AG04449 (cell line): ENCODE data around the gene LRRC53.

ENCODE experiments used
- CTCF ChIA-PET: fragments of 350-600 bp; formaldehyde crosslinking; extraction: SDS; loops from one replicate; lab custom pipeline; 2021; ENCODE audit warnings: antibody characterized with exemption; lab: Yijun Ruan, JAX
- POLR2A ChIA-PET: fragments of 400-600, 350-600 bp; formaldehyde crosslinking; extraction: SDS; loops from one replicate; lab custom pipeline; 2020; ENCODE audit warnings: antibody characterized with exemption, inconsistent platforms; lab: Yijun Ruan, JAX
- DNase-seq: peaks from one replicate; pipeline ENCODE4 v3.0.0-alpha.2; 2010; ENCODE audit warnings: low read depth, low spot score
- H3K4me3 ChIP-seq: 2 replicates; pipeline ENCODE4 v1.5.1; 2011; ENCODE audit warnings: low read depth, mild to moderate bottlenecking, control low read depth, low read length
- TF ChIP-seq, protein P1 (sequence below): IDR thresholded peaks from one replicate; pipeline ENCODE4 v1.5.1; 2011; ENCODE audit warnings: mild to moderate bottlenecking, moderate library complexity, low read length, control low read depth, inconsistent platforms; ENCODE audit not compliant: insufficient read depth; ENCODE audit errors: missing control alignments

LRRC53 gene

GRCh38 chr1:74457253-74457652 is 55.2 kb downstream of the LRRC53 start:
- no peak for DNase-seq
- TF ChIP-seq, protein P1, sequence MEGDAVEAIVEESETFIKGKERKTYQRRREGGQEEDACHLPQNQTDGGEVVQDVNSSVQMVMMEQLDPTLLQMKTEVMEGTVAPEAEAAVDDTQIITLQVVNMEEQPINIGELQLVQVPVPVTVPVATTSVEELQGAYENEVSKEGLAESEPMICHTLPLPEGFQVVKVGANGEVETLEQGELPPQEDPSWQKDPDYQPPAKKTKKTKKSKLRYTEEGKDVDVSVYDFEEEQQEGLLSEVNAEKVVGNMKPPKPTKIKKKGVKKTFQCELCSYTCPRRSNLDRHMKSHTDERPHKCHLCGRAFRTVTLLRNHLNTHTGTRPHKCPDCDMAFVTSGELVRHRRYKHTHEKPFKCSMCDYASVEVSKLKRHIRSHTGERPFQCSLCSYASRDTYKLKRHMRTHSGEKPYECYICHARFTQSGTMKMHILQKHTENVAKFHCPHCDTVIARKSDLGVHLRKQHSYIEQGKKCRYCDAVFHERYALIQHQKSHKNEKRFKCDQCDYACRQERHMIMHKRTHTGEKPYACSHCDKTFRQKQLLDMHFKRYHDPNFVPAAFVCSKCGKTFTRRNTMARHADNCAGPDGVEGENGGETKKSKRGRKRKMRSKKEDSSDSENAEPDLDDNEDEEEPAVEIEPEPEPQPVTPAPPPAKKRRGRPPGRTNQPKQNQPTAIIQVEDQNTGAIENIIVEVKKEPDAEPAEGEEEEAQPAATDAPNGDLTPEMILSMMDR = no peak
- no peak overlapping the region for H3K4me3 ChIP-seq
- CTCF ChIA-PET = no interaction called here
- POLR2A ChIA-PET = no interaction called here

GRCh38 chr1:74455390-74455789 is 57.0 kb downstream of the LRRC53 start:
- CTCF ChIA-PET = no interaction called here

GRCh38 chr1:74453277-74453676 is 59.1 kb downstream of the LRRC53 start:
- H3K4me3 ChIP-seq = no peak overlapping the region
- ChIA-PET POLR2A (no interaction called here), CTCF (interaction anchor here (1.4 kb wide), 1 partner anchor 15 kb away, joined by 3 read pairs; no protein-coding TSS in a partner anchor)
- TF ChIP-seq, protein P1 = no peak
- DNase-seq = no peak

More at GRCh38 chr1:74455390-74455789, 57.0 kb downstream of the LRRC53 start:
- TF ChIP-seq, protein P1 = no peak
- DNase-seq = no peak
- no peak overlapping the region for H3K4me3 ChIP-seq
- POLR2A ChIA-PET = no interaction called here

GRCh38 chr1:74452035-74452434 is 60.4 kb downstream of the LRRC53 start:
- POLR2A ChIA-PET = no interaction called here
- H3K4me3 ChIP-seq = no peak overlapping the region
- CTCF ChIA-PET = no interaction called here
- TF ChIP-seq, protein P1 = no peak
- DNase-seq = no peak

GRCh38 chr1:74437035-74437434 is 75.4 kb downstream of the LRRC53 start:
- TF ChIP-seq, protein P1 = no peak
- CTCF ChIA-PET = no interaction called here
- POLR2A ChIA-PET = no interaction called here
- H3K4me3 ChIP-seq = no peak overlapping the region
- DNase-seq = no peak

- no peak for DNase-seq
- POLR2A ChIA-PET = no interaction called here
- no peak overlapping the region for H3K4me3 ChIP-seq
- CTCF ChIA-PET = no interaction called here
- TF ChIP-seq, protein P1 = no peak
These were observed 76.3 kb downstream of the LRRC53 start for GRCh38 chr1:74436078-74436477.
